Endothelial cell of umbilical vein (primary cell): ENCODE data around the gene C1QTNF8. TPM values are rescaled to one million over a fixed set of nuclear protein-coding genes. Genes with fewer than 3 reads are reported as not detected.

Experiments
- BruUV-seq: library from RNA; stranded (reverse); fragments of 400-500 nt; replicated peaks from 2 replicates; lab custom pipeline; 2021; lab: Mats Ljungman, UMichigan
- CTCF ChIA-PET: fragments of 300-600, 350-600 bp; sonication (Branson Sonifier 250); formaldehyde crosslinking; loops from one replicate; lab custom pipeline; 2021; ENCODE audit warnings: antibody characterized with exemption, inconsistent platforms; lab: Charles Lee
- POLR2A ChIA-PET: fragments of 300-600, 350-600 bp; sonication (Branson Sonifier 250); formaldehyde crosslinking; loops from one replicate; lab custom pipeline; 2021; ENCODE audit warnings: antibody characterized with exemption, inconsistent platforms; lab: Charles Lee
- DNase-seq: peaks from one replicate; pipeline ENCODE4 v3.0.0-alpha.2; 2011; ENCODE audit warnings: low read depth, low spot score
- FAIRE-seq: peaks from 2 replicates; lab custom pipeline; 2011; peaks lifted over from hg19 to GRCh38; lab: Jason Lieb, UNC
- H2AFZ ChIP-seq: 2 replicates; pipeline ENCODE4 v1.6.0; 2012; ENCODE audit warnings: low read depth, low read length, control low read depth, inconsistent platforms
- H3K27ac ChIP-seq: 2 replicates; pipeline ENCODE4 v1.5.1; 2011; ENCODE audit warnings: low read depth, mild to moderate bottlenecking, control low read depth, low read length, moderate library complexity; ENCODE audit not compliant: insufficient read depth
- H3K27me3 ChIP-seq, 2 experiments: 2 replicates each; pipeline versions ENCODE4 v1.6.0 to v1.6.1; 2011; ENCODE audit warnings: low read length in 2 of 2, mixed read lengths in 1 of 2; ENCODE audit not compliant: control insufficient read depth in 2 of 2, insufficient read depth in 2 of 2
- H3K36me3 ChIP-seq, 2 experiments: 2 replicates in 1 of 2; 3 replicates in 1 of 2; pipeline ENCODE4 v1.5.1; 2011; ENCODE audit warnings: low read length in 2 of 2, mild to moderate bottlenecking in 1 of 2, moderate library complexity in 1 of 2; ENCODE audit not compliant: control insufficient read depth in 2 of 2, insufficient read depth in 2 of 2; ENCODE audit errors: extremely low read depth in 1 of 2
- H3K4me1 ChIP-seq: 3 replicates; pipeline ENCODE4 v1.5.1; 2011; ENCODE audit warnings: mild to moderate bottlenecking, low read length; ENCODE audit not compliant: control insufficient read depth, insufficient read depth; ENCODE audit errors: extremely low read depth
- H3K4me2 ChIP-seq: 2 replicates; pipeline ENCODE4 v1.6.1; 2011; ENCODE audit warnings: low read length, control low read depth, mixed read lengths; ENCODE audit not compliant: insufficient read depth
- H3K4me3 ChIP-seq, 3 experiments: fragments of 200-600 bp in 1 of 3; sonication (generic), shearing (Covaris generic) in 1 of 3; replicated peaks in 1 of 3; 2 replicates each; pipeline ENCODE4 v1.5.1; 2011 to 2016; ENCODE audit warnings: control low read depth in 3 of 3, low read length in 3 of 3, mild to moderate bottlenecking in 2 of 3, inconsistent platforms in 1 of 3, low read depth in 1 of 3, moderate library complexity in 1 of 3; ENCODE audit not compliant: insufficient read depth in 1 of 3
- H3K79me2 ChIP-seq: 2 replicates; pipeline ENCODE4 v1.6.0; 2012; ENCODE audit warnings: low read length, inconsistent platforms; ENCODE audit not compliant: control insufficient read depth, insufficient read depth
- H3K9ac ChIP-seq: replicated peaks from 2 replicates; pipeline ENCODE3; 2011; ENCODE audit warnings: low read length, control low read depth; ENCODE audit not compliant: insufficient read depth; ENCODE audit errors: extremely low read depth
- H3K9me1 ChIP-seq: replicated peaks from 3 replicates; pipeline ENCODE4 v1.6.0; 2011; ENCODE audit warnings: mild to moderate bottlenecking, low read length; ENCODE audit not compliant: control insufficient read depth, insufficient read depth; ENCODE audit errors: extremely low read depth
- H3K9me3 ChIP-seq: replicated peaks from 2 replicates; pipeline ENCODE4 v1.5.1; 2012; ENCODE audit warnings: low read length, inconsistent platforms; ENCODE audit not compliant: control insufficient read depth, insufficient read depth
- H4K20me1 ChIP-seq: replicated peaks from 2 replicates; pipeline ENCODE3; 2011; ENCODE audit warnings: mild to moderate bottlenecking, low read length; ENCODE audit not compliant: control insufficient read depth, insufficient read depth; ENCODE audit errors: extremely low read depth
- CTCF ChIP-seq, 2 donors: IDR thresholded peaks; 1 replicate in 1 of 2; 2 replicates in 1 of 2; pipeline ENCODE4 v1.5.1; 2011; ENCODE audit warnings: low read length in 2 of 2, mild to moderate bottlenecking in 2 of 2, moderate library complexity in 2 of 2, control low read depth in 1 of 2, inconsistent platforms in 1 of 2, low read depth in 1 of 2; ENCODE audit not compliant: insufficient read depth in 1 of 2; ENCODE audit errors: extremely low read depth in 1 of 2
- EZH2 ChIP-seq: IDR thresholded peaks from 2 replicates; pipeline ENCODE4 v1.6.1; 2012; ENCODE audit warnings: borderline replicate concordance, low read depth, mild to moderate bottlenecking, moderate library complexity, low read length, inconsistent platforms; ENCODE audit not compliant: severe bottlenecking
- FOS ChIP-seq: IDR thresholded peaks from 2 replicates; pipeline ENCODE4 v1.6.1; 2011; ENCODE audit warnings: mild to moderate bottlenecking, low read length, moderate library complexity, borderline replicate concordance; ENCODE audit not compliant: insufficient read depth
- GATA2 ChIP-seq: IDR thresholded peaks from 2 replicates; pipeline ENCODE4 v1.7.0; 2011; ENCODE audit warnings: low read depth, mild to moderate bottlenecking, moderate library complexity, mixed read lengths, low read length; ENCODE audit not compliant: insufficient read length, insufficient read depth
- JUN ChIP-seq: IDR thresholded peaks from 2 replicates; pipeline ENCODE4 v1.6.1; 2011; ENCODE audit warnings: borderline replicate concordance, low read depth; ENCODE audit not compliant: insufficient read length, insufficient read depth
- MAX ChIP-seq: IDR thresholded peaks from 2 replicates; pipeline ENCODE4 v1.6.1; 2011; ENCODE audit not compliant: insufficient read depth, insufficient read length
- MYC ChIP-seq: IDR thresholded peaks from one replicate; pipeline ENCODE4 v1.6.1; 2011; ENCODE audit warnings: mild to moderate bottlenecking, low read depth, low read length
- POLR2A ChIP-seq: IDR thresholded peaks from 2 replicates; pipeline ENCODE4 v1.6.1; 2012; ENCODE audit warnings: low read depth, mild to moderate bottlenecking, control low read depth, low read length
- POLR2AphosphoS5 ChIP-seq: IDR thresholded peaks from 2 replicates; pipeline ENCODE4 v1.6.1; 2012; ENCODE audit warnings: low read depth, mild to moderate bottlenecking, control low read depth, low read length, moderate library complexity; ENCODE audit not compliant: insufficient read depth
- dilution Hi-C: fragments of 300-500 bp; cut with MboI; formaldehyde crosslinking; loops from one replicate; pipeline ENCODE4 v1.15.0; 2019; ENCODE audit warnings: low sequenced_read_pairs; ENCODE audit not compliant: extremely low pct_ligation_motif_present
- intact Hi-C: fragments of 100-400 bp; cut with micrococcal nuclease; formaldehyde crosslinking; loops from one replicate; pipeline ENCODE4 v1.10.0; 2022
- polyA plus RNA-seq, 4 experiments: library from polyadenylated mRNA; depleted of rRNA in 3 of 4; stranded (reverse) in 3 of 4; unstranded in 1 of 4; fragments of >200 nt; gene quantifications; 2 replicates each; pipeline versions ENCODE4 v1.2.1 to v1.2.3, GENCODE V29; 2011 to 2012; ENCODE audit warnings: missing spikeins in 1 of 4
- total RNA-seq: library from RNA; stranded (reverse); gene quantifications from 2 replicates; pipeline ENCODE4 v1.2.3, GENCODE V29; 2021

C1QTNF8 gene
- total and polyA plus RNA-seq, 2 donors (not counting 3 experiments of a cell fraction or from before 2014, with no cell fraction given) = not detected

GRCh38 chr16:1097156-1097555 lies 1.1 kb upstream of the C1QTNF8 start:
- TF ChIP-seq EZH2 (no peak), CTCF (IDR thresholded peaks at IDR 0.05; ENCODE audit: extremely low read depth in 1 of 2, insufficient read depth in 1 of 2, low read depth in 1 of 2, low read length in 2 of 2) (no peak), MAX (no peak), POLR2A (no peak), FOS (no peak), JUN (no peak), GATA2 (no peak), POLR2AphosphoS5 (no peak), MYC (no peak)
- dilution Hi-C loops (no loop called here), intact Hi-C loops (no loop called here)
- POLR2A ChIA-PET = no interaction called here
- BruUV-seq = no TSS peak
- no peaks in the 10 kb centered on the region for H4K20me1 ChIP-seq
- no peak overlapping the region for H3K4me3 ChIP-seq
- H3K9ac ChIP-seq = no peak overlapping the region
- no peak overlapping the region for H2AFZ ChIP-seq
- H3K27ac ChIP-seq = no peak overlapping the region
- H3K79me2 ChIP-seq = no peaks in the 10 kb centered on the region
- no peak overlapping the region for H3K4me2 ChIP-seq
- H3K9me1 ChIP-seq = no peaks in the 10 kb centered on the region
- no peak for FAIRE-seq
- H3K27me3 ChIP-seq = no peaks in the 10 kb centered on the region
- H3K9me3 ChIP-seq = no peaks in the 10 kb centered on the region
- no peaks in the 10 kb centered on the region for H3K36me3 ChIP-seq
- CTCF ChIA-PET = no interaction called here
- no peak for DNase-seq
- no peaks in the 10 kb centered on the region for H3K4me1 ChIP-seq
